CD14-positive monocyte (primary cell): ENCODE measurements around the gene CLECL1. TPM values are rescaled to one million over a fixed set of nuclear protein-coding genes. Genes with fewer than 3 reads are reported as not detected.

ENCODE experiments used
- DNase-seq, 3 donors: peaks; one replicate each; pipeline ENCODE4 v3.0.0-alpha.2; 2011 to 2022
- H2AFZ ChIP-seq: 2 replicates; pipeline ENCODE4 v1.6.0; 2012; ENCODE audit warnings: mild to moderate bottlenecking, low read depth, low read length, inconsistent platforms; ENCODE audit not compliant: insufficient read depth, poor library complexity, severe bottlenecking
- H3K27ac ChIP-seq, 2 donors: 1 replicate in 1 of 2; 2 replicates in 1 of 2; pipeline ENCODE4 v1.5.1; 2012 to 2013; ENCODE audit warnings: low read length in 2 of 2, control low read depth in 1 of 2, inconsistent platforms in 1 of 2, low read depth in 1 of 2, mild to moderate bottlenecking in 1 of 2
- H3K27me3 ChIP-seq, 2 donors: one replicate each; pipeline versions ENCODE4 v1.6.0 to v1.6.1; 2011 to 2013; ENCODE audit warnings: low read length in 2 of 2; ENCODE audit not compliant: control insufficient read depth in 2 of 2, insufficient read depth in 2 of 2
- H3K36me3 ChIP-seq, 2 donors: replicated peaks in 1 of 2; 1 replicate in 1 of 2; 2 replicates in 1 of 2; pipeline versions ENCODE4 v1.5.1 to v1.6.1; 2012 to 2013; ENCODE audit warnings: low read length in 2 of 2, control low read depth in 1 of 2, inconsistent platforms in 1 of 2, mild to moderate bottlenecking in 1 of 2; ENCODE audit not compliant: insufficient read depth in 2 of 2, control insufficient read depth in 1 of 2
- H3K4me1 ChIP-seq, 2 donors: 1 replicate in 1 of 2; 2 replicates in 1 of 2; pipeline versions ENCODE4 v1.5.1 to v1.6.1; 2012 to 2013; ENCODE audit warnings: low read length in 2 of 2, control low read depth in 1 of 2, inconsistent platforms in 1 of 2, mild to moderate bottlenecking in 1 of 2, moderate library complexity in 1 of 2; ENCODE audit not compliant: insufficient read depth in 2 of 2, control insufficient read depth in 1 of 2
- H3K4me2 ChIP-seq: replicated peaks from 2 replicates; pipeline ENCODE3; 2012; ENCODE audit warnings: low read length, moderate library complexity, mild to moderate bottlenecking; ENCODE audit not compliant: poor library complexity, severe bottlenecking; ENCODE audit errors: extremely low read depth
- H3K4me3 ChIP-seq, 3 experiments: fragments of 200-600 bp in 1 of 3; sonication (generic) in 1 of 3; replicated peaks in 1 of 3; 1 replicate in 2 of 3; 2 replicates in 1 of 3; pipeline ENCODE4 v1.5.1; 2011 to 2013; ENCODE audit warnings: low read length in 3 of 3, mild to moderate bottlenecking in 3 of 3, control low read depth in 2 of 3, low read depth in 2 of 3, inconsistent platforms in 1 of 3, moderate library complexity in 1 of 3
- H3K79me2 ChIP-seq: 2 replicates; pipeline ENCODE4 v1.6.0; 2012; ENCODE audit warnings: mild to moderate bottlenecking, control low read depth, inconsistent platforms, low read length, moderate library complexity; ENCODE audit not compliant: insufficient read depth
- H3K9ac ChIP-seq: 2 replicates; pipeline ENCODE4 v1.6.0; 2017; ENCODE audit warnings: low read length, mild to moderate bottlenecking; ENCODE audit not compliant: insufficient read depth, poor library complexity, severe bottlenecking
- H3K9me3 ChIP-seq, 2 donors: replicated peaks in 1 of 2; 1 replicate in 1 of 2; 2 replicates in 1 of 2; pipeline versions ENCODE4 v1.5.1 to v1.6.1; 2012 to 2013; ENCODE audit warnings: low read length in 2 of 2, control low read depth in 1 of 2; ENCODE audit not compliant: control insufficient read depth in 1 of 2, insufficient read depth in 1 of 2
- H4K20me1 ChIP-seq: 2 replicates; pipeline ENCODE4 v1.6.0; 2012; ENCODE audit warnings: mild to moderate bottlenecking, low read length, control low read depth, moderate library complexity; ENCODE audit not compliant: insufficient read depth
- H3K27ac Mint-ChIP-seq, 7 donors: one replicate each; pipeline ENCODE4 v1.8.0; 2020; ENCODE audit warnings: mild to moderate bottlenecking in 7 of 7, mixed read lengths in 7 of 7, moderate library complexity in 6 of 7, inconsistent platforms in 2 of 7
- H3K27me3 Mint-ChIP-seq, 3 donors: one replicate each; pipeline ENCODE4 v1.8.0; 2021 to 2022; ENCODE audit warnings: low read depth in 3 of 3, mild to moderate bottlenecking in 3 of 3, mixed read lengths in 3 of 3, moderate library complexity in 3 of 3, inconsistent platforms in 1 of 3
- H3K36me3 Mint-ChIP-seq, 2 donors: one replicate each; pipeline ENCODE4 v1.8.0; 2020; ENCODE audit warnings: mixed read lengths in 2 of 2, inconsistent platforms in 1 of 2, mild to moderate bottlenecking in 1 of 2
- H3K4me1 Mint-ChIP-seq: one replicate; pipeline ENCODE4 v1.8.0; 2020; ENCODE audit warnings: mild to moderate bottlenecking, mixed read lengths
- H3K4me3 Mint-ChIP-seq, 2 donors: one replicate each; pipeline ENCODE4 v1.8.0; 2020; ENCODE audit warnings: mild to moderate bottlenecking in 2 of 2, mixed read lengths in 2 of 2, moderate library complexity in 1 of 2
- H3K9me3 Mint-ChIP-seq, 7 donors: one replicate each; pipeline ENCODE4 v1.8.0; 2020 to 2022; ENCODE audit warnings: mixed read lengths in 7 of 7, mild to moderate bottlenecking in 6 of 7, moderate library complexity in 6 of 7, inconsistent platforms in 2 of 7
- WGBS: methylation state at CpG from one replicate; pipeline ENCODE4 v1.1.5; 2013; ENCODE audit warnings: missing lambda C conversion rate; ENCODE audit not compliant: insufficient coverage; 5-methylcytosine and 5-hydroxymethylcytosine counted together
- intact Hi-C, 2 donors: fragments of 100-400 bp; cut with micrococcal nuclease; formaldehyde crosslinking; loops; one replicate each; pipeline versions ENCODE4 v1.15.0 to v1.15.1; 2023
- polyA plus RNA-seq, 3 donors: library from polyadenylated mRNA; depleted of rRNA in 1 of 3; unstranded in 2 of 3; stranded (reverse) in 1 of 3; fragments of 300-500 nt in 2 of 3; fragments of >200 nt in 1 of 3; fragmentation: Illumina TruSeq in 2 of 3; gene quantifications; 1 replicate in 2 of 3; 2 replicates in 1 of 3; pipeline ENCODE4 v1.2.3, GENCODE V29; 2012 to 2021
- TF ChIP-seq, protein P1 (sequence below): fragments of 200-600 bp; IDR thresholded peaks from one replicate; pipeline ENCODE4 v1.8.0; 2022; ENCODE audit warnings: antibody characterized with exemption, mild to moderate bottlenecking

The CLECL1 gene
- polyA plus RNA-seq, 3 donors, result 7.6 to 20.6 (median 11.4) TPM

DNA sequence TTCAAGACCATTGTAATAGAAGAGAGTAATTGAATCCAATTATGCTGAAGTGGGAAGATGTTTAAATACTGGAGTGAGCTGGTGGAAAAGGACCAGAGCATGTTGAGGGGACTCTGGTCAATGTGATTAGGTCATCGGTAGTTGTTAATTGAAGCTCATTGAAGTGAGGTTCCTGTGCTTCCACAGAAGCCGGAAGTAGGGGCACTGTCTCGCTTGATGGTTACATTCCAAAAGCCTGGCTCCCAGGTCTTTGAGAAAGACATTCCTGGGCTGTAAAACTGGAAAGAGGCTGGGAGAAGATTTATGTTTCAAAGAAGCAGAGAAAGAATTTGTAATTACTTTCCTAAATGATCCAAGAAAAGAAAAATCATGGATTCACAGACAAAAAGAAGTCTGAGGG lies 12.3 kb upstream of the CLECL1 start:
- Mint-ChIP-seq H3K4me1 (peaks cover 26% of the 10 kb centered on the region), H3K27me3 (peaks cover 0 to 1% (median 0%) of the 10 kb centered on the region in 3 donors), H3K36me3 (no peaks in the 10 kb centered on the region), H3K4me3 (no peak overlapping the region), H3K9me3 (no peaks in the 10 kb centered on the region), H3K27ac (peak overlapping the region in 1 of 7 donors; percentile 1)
- WGBS, result 100% methylated on average over 1 of the region's 3 CpGs
- TF ChIP-seq, protein P1, sequence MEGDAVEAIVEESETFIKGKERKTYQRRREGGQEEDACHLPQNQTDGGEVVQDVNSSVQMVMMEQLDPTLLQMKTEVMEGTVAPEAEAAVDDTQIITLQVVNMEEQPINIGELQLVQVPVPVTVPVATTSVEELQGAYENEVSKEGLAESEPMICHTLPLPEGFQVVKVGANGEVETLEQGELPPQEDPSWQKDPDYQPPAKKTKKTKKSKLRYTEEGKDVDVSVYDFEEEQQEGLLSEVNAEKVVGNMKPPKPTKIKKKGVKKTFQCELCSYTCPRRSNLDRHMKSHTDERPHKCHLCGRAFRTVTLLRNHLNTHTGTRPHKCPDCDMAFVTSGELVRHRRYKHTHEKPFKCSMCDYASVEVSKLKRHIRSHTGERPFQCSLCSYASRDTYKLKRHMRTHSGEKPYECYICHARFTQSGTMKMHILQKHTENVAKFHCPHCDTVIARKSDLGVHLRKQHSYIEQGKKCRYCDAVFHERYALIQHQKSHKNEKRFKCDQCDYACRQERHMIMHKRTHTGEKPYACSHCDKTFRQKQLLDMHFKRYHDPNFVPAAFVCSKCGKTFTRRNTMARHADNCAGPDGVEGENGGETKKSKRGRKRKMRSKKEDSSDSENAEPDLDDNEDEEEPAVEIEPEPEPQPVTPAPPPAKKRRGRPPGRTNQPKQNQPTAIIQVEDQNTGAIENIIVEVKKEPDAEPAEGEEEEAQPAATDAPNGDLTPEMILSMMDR, result no peak
- intact Hi-C loops, result loop anchor here (5.0 to 10.0 kb wide), 3 partner anchors 180 to 460 kb away; no protein-coding TSS in a partner anchor
- H4K20me1 ChIP-seq, result no peaks in the 10 kb centered on the region
- no peak for DNase-seq
- H3K4me2 ChIP-seq, result no peak overlapping the region
- H3K79me2 ChIP-seq, result peaks cover 6% of the 10 kb centered on the region
- no peak overlapping the region for H3K4me3 ChIP-seq
- no peaks in the 10 kb centered on the region for H3K36me3 ChIP-seq
- no peak overlapping the region for H3K27ac ChIP-seq
- H3K9ac ChIP-seq, result no peak overlapping the region
- H3K4me1 ChIP-seq, result peaks cover 18 to 23% of the 10 kb centered on the region in 2 donors
- H2AFZ ChIP-seq, result no peak overlapping the region
- no peaks in the 10 kb centered on the region for H3K9me3 ChIP-seq
- no peaks in the 10 kb centered on the region for H3K27me3 ChIP-seq

DNA sequence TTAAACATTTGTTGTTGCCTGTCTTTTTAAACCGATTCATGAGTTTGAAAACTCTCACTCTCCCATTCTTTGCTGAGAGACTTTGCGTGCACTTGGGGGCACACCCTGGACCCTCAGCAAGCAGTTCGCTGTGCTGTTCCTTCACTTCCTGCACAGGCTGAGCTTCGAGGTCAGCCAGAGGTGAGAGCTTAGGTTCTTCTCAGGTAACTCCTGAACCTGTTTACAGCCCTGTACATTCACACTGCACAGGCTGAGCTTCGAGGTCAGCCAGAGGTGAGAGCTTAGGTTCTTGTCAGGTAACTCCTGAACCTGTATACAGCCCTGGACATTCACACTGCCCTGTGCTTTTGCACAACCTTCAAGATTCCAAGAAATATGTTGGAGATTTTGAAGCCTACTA lies 9.8 kb upstream of the CLECL1 start:
- Histone ChIP-seq H3K27me3 (no peaks in the 10 kb centered on the region), H3K4me2 (peak overlapping the region; percentile 21), H3K9me3 (no peaks in the 10 kb centered on the region), H3K27ac (no peak overlapping the region), H3K9ac (no peak overlapping the region), H4K20me1 (no peaks in the 10 kb centered on the region), H3K4me1 (peaks cover 30 to 37% of the 10 kb centered on the region in 2 donors), H2AFZ (no peak overlapping the region), H3K79me2 (peaks cover 6% of the 10 kb centered on the region), H3K36me3 (no peaks in the 10 kb centered on the region), H3K4me3 (no peak overlapping the region)
- peaks cover 42% of the 10 kb centered on the region for H3K4me1 Mint-ChIP-seq
- DNase-seq, result no peak
- peaks cover 0 to 2% (median 0%) of the 10 kb centered on the region in 7 donors for H3K9me3 Mint-ChIP-seq
- WGBS, result 64% methylated on average over 4 of the region's 5 CpGs
- peak overlapping the region in 4 of 7 donors; percentile 28 to 80 (median 52) for H3K27ac Mint-ChIP-seq
- TF ChIP-seq, protein P1, result no peak
- H3K4me3 Mint-ChIP-seq, result no peak overlapping the region
- peaks cover 0 to 1% (median 0%) of the 10 kb centered on the region in 3 donors for H3K27me3 Mint-ChIP-seq
- peaks cover 0 to 3% of the 10 kb centered on the region in 2 donors for H3K36me3 Mint-ChIP-seq
- intact Hi-C loops, result loop anchor here in 1 of 2 donors (10.0 kb wide), 2 partner anchors 182 to 462 kb away; no protein-coding TSS in a partner anchor
